GM19240 (cell line): ENCODE results near the gene SLC46A3.
"Not testable (repeated sequence)": the region's sequence is repeated elsewhere in the genome, so short reads cannot be mapped to it uniquely, and the experiment has no call there.

Experiments used
- DNase-seq: peaks from one replicate; pipeline ENCODE4 v3.0.0; 2011; ENCODE audit warnings: low spot score; ENCODE audit not compliant: insufficient read length

Gene SLC46A3, protein sequence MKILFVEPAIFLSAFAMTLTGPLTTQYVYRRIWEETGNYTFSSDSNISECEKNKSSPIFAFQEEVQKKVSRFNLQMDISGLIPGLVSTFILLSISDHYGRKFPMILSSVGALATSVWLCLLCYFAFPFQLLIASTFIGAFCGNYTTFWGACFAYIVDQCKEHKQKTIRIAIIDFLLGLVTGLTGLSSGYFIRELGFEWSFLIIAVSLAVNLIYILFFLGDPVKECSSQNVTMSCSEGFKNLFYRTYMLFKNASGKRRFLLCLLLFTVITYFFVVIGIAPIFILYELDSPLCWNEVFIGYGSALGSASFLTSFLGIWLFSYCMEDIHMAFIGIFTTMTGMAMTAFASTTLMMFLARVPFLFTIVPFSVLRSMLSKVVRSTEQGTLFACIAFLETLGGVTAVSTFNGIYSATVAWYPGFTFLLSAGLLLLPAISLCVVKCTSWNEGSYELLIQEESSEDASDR

DNA sequence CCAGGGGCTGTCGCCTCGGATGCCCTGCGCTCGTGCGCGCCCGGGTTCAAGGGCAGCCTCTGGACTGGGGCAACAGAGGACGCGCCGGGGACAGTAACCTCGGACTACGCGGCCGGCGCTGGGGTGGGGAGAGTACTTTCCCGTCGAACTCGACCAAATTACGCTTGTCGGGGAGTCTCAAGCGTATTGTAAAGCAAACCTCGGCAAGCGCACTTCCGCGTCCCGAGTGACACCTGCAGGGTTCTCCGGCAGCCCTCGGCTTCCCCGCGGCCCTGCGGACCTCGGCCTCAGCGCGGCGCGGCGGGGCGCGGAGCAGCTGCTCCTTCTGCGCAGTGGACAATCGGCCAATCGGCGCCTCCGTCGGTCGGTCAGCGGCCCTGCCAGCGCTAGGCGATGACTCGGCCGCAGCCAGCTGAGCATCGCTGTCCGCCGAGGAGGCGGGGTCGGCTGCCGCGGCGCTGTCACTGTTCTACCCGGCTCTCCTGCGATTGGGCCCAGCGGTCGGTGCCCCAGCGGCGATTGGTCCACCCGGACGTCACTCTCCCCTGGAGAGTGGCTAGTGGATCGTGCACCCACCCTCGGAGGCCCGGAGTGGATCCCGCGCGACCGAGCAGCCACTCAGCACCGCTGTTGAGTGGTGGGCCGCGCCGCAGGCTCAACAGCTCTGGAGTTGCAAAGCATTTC, at the start of gene SLC46A3:
Gene SLC46A3 (minus strand): TSS at position 428 of the 684 bp plus-strand sequence. CDS start 972 bp downstream, outside the sequence.
- peak; percentile 94 for DNase-seq

DNA sequence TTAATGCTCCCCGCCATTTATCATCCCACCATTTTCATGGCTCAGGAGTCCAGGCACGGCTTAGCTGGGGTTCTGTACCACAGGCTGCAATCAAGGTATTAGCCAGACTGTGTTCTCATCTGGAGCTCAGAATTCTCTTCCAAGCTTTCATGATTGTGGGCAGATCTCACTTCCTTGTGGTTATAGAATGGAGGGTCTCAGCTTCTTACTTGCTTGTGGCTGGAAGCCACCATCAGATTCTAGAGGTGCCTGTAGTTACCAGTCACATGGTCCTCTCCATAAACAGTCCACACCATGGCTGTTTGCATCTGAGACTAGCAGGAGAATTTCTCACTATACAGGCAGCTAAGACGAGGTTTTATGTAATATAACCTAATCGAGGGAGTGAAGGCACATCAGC, 45.1 kb upstream of the SLC46A3 start:
- no peak for DNase-seq

DNA sequence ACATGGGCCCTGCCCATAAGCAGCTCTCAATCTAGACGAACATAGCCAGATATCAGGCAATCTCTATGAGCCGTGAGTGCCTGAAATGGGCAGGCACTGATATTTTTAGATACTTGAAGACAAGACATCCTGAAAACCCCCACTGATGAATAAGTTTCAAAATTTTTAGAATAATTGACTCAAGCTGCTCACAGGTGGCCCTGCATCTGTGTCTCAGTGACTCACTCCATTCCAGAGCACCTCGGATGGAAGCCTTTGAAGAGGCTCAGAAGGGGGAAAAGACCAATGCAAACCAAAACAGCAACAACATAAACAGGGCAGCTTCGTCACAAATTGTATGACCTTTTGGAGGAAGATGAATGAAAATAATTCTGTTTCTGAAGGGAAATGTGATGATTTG, 42.8 kb upstream of the SLC46A3 start:
- DNase-seq: no peak

DNA sequence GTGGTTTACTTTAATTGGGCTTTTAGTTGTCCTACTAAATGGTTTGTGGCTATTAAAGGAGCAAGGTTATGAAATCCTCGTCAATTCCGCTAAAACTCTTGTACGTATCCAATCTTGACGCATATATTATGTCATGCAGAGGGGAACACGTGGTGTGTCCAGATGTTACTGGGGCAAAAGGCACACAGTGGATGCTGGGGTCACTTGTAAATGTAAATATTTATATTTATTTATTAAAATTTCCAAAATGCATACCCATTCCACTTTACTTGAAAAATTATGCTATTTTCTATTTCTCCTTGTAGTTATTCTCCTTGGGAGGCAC, 36.7 kb upstream of the SLC46A3 start:
- no peak for DNase-seq

DNA sequence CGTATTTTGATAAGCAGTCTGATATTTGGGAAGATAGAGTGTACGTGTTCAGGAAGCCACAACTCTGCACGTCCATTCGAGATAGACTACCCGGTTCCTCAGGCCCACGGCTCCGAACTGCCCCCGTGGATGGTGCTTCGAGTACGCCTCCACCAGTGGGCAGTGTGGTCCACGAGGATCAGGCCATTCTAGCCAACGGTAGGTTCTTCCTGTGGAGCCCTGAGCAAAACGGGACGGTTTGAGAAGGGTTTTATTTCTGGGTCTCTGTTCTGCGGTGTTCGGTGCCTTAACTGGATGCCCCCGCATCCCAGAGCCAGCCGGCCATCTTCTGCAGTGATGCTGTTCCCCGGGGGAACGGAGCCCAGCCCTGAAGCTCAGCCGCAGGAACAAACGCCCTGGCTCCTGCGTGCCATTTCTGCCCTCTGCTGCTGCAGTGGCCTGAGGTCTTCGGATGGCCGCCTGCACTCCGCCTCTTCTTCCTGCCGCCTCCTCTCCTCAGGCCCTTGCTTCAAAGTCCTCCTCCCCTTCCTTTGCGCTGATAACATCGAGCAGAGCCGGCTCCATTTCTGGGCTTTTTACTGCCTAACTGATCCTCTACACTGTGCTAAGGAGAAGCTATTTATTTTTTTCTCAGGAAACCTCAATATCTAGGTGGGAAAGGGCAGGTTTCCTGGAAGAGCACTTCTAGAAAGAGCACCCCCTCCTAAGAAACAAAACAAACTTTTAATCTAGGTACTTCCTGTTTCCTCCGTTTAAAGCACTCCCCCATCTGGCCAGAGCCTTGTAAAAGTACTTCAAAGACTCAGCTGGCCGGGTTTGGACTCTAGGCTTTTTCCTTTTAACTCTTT, 36.2 kb upstream of the SLC46A3 start:
- DNase-seq: no peak

DNA sequence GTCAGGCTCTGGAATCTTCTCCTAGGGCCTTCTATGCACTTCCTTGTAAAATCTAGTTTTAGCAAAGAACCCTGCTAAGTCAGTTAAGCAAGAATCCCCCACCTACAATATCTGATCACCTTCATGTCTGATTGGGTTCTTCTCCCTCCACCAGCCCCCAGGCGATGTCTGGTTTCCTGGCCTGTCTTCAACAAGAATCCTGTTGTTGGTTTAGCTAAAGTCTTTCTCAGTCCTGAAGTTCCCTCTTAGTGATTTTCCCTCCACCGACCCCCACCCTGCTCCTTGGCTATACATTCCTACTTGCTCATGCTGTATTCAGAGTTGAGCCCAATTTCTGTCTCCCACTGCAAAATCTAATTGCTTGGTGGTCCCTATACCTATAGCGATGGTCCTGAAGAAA, 35.2 kb upstream of the SLC46A3 start:
- no peak for DNase-seq

DNA sequence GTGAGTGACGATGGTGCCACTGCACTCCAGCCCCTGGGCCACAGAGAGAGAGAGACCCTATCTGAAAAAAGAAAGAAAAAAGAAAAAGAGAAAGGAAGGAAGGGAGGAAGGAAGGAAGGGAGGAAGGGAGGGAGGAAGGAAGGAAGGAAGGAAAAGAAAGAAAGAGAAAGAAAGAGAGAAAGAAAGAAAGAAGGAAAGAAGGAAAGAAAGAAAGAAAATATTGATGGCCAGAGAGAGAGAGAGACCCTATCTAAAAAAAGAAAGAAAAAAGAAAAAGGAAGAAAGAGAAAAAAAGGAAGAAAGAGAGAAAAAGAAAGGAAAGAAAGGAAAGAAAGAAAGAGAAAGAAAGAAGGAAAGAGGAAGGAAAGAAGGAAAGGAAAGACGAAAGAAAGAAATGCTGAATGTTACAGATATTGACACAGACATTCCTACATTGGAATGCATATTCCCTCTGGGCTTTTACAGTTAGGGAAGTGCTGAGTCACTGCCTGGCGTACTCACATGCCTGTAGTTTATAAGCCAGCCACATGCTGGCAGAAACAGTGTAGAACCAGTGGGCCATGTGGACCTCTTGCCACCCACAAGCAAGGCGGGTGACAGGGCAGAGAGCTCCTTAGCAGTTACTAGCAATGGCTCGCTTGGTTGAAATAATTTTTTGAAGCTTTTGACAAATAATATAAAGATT, 34.6 kb upstream of the SLC46A3 start:
- no peak for DNase-seq

DNA sequence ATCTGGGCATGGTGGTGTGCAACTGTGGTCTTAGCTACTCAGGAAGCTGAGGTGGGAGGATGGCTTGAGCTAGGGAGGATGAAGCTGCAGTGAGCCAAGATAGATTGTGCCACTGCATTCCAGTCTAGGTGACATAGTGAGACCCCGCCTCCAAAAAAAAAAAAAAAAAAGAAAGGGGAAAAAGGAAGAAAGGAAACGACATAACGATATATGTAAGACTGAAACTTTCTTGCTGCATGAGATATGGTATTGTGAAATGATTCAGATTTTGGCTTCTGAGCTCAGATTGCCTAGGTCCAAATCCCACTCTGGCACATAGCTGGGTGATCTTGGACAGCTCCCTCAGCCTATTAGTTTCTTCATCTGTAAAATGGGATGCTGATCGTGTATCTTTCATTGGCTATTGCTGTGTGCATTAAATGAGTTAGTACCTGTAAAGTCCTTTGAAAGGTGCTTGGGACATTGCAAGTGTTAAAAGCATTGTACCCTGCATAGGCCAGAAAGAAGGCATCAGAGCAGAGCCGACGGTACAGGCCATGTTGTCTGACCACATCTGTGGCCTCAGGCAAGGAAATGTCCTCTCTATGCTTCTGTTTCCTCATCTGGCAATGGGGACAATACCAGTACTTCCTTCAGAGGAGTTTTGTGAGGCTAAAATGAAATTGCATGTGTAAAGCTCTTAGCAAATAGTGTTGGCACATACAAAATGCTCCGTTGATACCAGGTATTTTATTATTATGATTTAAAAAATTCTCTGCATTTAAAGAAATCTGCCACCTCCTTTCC, 32.6 kb upstream of the SLC46A3 start:
- DNase-seq: no peak

DNA sequence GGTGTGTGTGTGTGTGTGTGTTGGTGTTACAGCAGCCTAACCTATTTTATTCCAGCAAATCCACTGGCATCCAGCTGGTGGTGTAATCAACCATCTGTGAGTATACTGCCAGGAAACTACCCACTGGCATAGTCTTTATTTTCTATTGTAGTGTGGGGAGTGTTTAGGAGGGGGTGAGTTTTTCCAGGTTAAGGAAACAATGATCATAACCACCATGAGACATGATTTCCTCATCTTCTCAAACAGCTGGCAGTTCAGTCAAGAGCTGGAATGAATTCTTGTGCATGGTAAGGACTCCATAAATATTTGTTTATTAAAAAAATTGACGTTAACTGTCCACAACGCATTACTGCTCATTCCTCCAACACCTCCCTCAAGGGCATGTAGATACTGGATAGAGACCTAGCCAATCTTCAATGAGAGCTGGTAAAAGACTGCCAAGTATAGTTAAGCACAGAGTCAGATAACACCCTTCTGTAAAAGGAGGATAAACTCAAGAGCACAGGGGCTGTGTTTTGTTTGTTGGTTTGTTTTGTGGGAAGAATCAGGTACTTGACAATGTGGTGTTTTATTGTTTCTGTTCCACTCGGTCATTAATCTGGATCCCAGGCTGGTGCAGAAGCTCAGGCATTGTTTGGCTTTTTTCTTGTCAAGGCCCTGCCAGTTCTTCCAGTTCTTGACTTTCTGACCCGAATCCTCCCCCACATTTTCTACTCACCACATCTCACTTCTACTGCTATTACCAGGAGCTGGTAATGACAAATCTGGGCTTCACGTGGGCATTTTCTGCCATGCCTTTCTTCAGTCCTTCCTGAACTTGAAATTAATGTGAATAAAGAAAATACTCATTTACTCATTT, 31.6 kb upstream of the SLC46A3 start:
- no peak for DNase-seq

DNA sequence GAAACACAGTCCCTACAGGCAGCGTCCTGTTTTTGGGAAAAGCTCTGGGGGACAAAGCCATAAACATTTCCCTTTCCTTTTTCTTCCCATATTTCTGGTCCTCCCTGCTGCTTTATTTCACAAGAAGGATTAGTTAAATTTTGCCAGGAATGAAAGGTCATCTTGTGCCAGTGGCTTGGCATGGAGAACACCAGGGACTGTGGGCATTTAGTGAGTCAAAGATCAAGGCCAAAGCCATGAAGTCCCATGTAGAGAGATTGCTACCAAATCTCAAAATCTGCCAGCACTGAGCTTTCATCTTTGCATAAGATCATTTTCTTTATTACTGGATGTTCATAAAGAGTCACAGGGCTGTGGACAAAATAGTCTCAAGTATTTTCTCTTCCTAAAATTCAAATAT, 29.1 kb upstream of the SLC46A3 start:
- no peak for DNase-seq

DNA sequence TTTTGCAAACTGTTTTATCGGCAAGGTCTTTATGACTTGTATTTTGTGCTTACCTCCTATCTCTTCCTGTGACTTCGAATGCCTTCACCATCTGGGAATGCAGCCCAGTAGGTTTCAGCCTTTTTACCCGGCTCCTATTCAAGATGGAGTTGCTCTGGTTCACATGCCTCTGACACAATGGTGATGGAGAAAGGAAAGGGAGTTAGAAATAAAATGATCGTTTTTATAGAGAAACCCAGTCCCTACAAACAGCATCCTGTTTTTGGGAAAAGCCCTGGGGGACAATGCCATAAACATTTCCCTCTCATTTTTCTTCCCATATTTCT, 27.5 kb upstream of the SLC46A3 start:
- DNase-seq: no peak

DNA sequence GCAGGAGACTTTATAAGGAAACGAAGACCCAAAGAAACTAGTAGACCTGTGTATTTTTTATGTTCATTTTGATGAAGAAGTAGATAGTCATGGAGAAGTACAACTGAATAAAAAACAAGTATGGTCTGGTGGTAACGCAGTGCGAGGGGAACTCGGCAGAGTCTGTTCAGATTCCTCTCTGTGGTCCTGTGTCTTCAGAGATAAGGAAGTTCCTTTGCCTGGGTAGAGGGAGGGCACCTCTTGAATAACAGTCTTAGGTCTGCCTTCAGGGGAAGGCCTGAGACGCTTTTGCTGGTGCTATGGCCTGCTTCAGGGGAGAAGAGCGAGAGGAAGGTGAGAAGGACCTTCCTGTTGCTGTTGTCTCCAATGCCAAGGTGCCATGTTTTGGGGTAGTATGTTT, 25.9 kb upstream of the SLC46A3 start:
- no peak for DNase-seq

DNA sequence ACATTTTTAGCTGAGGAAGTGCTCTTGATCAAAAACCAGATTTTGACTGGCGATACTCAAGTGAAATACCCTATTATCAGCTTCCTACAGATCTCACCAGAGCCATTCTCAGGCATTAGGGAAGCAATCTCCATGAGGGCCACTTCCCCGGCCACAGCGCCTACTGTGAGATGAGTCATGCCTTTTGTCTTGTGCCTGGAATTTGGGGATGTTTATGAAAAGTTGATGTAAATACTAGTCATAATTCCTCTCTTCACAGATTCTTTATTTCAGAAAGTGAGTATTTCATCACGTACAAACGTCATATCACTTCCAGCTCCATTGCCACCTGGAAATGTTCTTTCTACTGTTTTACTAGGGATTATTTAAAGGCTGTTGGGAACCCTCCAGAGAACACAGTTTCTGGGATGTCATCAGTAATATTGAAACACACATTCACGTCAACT, 25.3 kb upstream of the SLC46A3 start:
- no peak for DNase-seq

DNA sequence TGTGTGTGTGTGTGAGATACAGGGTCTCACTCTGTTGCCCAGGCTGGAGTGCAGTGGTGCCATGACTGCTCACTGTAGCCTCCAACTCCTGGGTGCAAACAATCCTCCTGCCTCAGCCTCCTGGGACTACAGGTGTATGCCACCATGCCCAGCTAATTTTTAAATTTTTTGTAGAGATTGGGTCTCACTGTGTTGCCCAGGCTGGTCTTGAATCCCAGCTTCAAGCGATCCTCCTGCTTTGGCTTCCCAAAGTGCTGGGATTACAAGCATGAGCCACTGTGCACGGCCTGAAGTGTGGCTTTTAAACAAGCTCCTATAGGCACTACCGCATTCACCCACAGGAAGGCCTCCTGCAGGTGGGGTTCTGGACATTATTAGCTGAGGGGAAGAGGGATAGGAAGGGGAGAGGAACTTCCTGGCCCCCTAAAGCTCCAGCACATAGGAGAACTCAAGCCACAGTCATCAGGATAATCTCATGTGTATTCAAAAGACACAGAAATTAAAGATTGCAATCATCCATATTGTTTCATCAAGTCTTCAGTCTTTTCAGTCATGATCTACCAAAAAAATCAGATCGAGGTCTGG, 24.8 kb upstream of the SLC46A3 start:
- no peak for DNase-seq

DNA sequence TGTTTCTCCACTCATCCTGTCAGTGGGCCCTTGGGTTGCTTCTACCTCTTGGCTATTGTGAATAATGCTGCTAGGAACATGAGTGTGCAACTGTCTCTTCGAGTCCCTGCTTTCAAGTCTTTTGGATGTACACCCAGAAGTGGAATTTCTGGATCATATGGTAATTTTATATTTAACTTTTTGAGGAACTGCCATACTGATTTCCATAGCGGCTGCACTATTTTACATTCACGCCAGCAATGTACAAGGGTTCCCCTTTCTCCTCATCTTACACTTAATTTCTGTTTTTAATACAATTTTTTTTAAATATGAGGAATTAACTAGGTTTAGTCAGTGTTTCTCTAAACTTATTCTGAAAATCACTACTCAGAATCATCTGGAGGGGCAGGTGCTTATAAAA, 24.2 kb upstream of the SLC46A3 start:
- no peak for DNase-seq

DNA sequence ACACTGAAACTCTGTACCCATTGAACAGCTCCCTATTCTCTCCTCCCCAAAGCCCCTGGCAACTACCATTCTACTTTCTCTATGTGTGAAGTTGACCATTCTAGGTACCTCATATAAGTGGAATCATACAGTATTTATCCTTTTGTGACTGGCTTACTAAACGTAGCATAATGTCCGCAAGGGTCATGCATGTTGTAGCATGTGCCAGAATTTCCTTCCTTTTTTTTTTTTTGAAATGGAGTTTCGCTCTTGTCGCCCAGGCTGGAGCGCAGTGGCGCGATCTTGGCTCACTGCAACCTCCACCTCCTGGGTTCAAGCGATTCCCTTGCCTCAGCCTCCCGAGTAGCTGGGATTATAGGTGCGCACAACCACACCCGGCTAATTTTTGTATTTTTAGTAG, 23.7 kb upstream of the SLC46A3 start:
- DNase-seq: not testable (repeated sequence)

DNA sequence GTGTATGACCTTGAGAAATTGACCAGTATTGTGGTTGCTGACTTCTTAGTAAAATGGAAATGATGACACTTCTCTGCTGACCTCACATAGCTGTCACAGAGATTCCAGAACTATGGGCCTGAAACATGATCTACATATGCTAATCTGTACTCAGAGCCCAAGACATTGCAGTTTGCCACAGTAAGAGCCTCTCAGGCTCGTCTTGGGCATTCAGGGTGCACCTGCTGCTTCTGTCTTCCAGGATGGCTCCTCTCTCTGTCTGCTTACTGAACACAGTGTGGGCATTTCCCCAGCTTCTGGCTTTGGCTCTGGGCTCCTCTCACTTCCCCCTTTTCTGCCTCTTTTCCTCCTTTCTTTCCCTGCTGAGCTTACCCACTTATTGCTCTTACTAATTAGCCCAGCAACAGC, 22.3 kb upstream of the SLC46A3 start:
- DNase-seq: no peak

DNA sequence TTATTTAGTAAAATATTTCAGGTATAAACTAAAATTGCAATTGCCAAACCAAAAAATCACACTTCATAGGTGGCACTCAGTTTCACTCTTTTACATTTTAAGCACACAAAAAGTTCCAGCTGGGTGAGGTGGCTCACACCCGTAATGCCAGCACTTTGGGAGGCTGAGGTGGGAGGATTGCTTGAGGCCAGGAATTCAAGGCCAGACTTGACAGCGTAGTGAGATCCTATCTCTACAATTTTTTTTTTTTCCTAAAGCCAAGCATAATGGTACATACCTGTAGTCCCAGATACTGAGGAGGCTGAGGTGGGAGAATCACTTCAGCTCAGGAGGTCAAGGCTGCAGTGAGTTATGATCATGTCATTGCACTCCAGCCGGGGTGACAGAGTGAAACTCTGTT, 20.6 kb upstream of the SLC46A3 start:
- no peak for DNase-seq

DNA sequence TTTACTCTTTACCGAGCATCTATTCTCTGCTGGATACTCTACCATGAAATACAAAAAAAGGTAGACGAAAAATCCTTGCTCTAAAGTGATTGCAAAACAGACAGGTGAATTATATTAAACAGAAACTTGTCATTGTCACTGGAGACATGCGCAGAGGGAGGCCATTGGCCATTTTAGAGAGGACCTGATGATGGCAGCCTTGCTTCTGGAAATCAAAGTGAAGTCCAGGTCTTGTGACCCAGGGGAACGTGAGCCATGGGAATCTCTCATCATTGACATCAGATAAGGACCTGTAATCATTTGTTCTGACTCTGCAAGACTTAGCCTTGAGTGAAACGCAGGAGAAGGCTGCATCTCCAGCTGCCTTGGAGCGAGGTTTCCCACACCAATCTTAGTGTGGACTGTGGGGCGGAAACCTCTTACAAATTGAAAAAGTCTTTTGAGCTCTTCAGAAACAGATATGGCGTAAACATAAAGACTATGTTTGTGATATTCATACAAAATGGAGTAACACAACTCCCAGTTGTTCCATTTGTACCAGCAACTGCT, 16.8 kb upstream of the SLC46A3 start:
- DNase-seq: no peak
